ENCODE measurements around the gene GGTLC3.
"Not testable (repeated sequence)": the region's sequence is repeated elsewhere in the genome, so short reads cannot be mapped to it uniquely, and the experiment has no call there.

GGTLC3 gene

DNA sequence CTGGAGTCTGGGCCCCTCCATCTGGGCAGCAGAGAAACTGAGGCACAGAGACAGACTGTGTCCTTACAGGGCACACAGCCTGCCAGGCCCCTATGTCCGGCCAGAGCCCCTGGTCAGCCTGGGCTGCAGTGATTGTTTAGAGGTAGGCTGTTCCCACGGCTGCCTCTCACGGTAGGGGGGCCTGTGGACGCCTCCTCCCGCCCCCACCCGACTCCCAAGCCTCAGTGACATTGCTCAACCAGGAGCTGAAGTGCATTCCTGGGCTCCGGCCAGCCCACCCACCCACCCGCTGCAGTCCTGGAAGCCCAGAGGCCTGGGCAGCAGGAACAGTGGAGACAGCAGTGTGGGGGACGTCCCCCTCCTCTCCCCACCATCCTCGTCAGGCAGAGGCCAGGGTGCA lies 4.5 kb downstream of the GGTLC3 start:
- not testable (repeated sequence) for DNase-seq

DNA sequence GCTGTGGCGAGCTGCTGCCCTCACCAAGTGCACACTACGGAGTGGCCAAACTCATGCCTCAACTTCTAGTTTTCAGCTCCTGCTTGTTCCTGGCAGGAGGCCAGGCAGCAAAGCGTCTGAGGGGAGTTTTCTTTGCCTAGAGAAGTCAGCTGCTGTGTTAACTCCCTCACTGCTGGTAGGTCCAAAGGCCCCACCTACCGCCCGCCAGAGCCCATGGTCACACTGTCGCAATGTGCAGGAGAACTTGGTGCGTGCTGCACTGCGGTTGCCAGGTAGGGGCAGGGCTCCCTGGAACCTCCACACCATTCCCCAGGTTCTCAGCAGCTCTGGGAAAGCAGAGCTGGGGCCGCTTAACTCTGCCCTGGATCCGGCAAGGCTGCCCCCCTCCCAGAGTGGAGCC lies 5.6 kb downstream of the GGTLC3 start:
- not testable (repeated sequence) for DNase-seq

DNA sequence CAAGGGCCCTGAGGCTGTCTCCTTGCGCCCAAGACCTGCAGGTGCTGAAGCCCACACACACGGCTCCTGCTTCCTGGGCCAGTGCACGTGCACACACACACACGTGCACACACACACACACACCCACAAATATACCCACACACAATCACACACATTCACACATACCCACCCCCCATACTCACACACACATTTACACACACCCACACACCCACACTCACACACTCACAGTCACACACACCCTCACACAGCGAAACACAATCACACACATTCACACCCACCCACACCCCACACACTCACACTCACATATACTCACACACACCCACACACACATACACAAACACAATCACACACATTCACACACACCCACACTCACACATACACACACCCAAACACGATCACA lies 6.6 kb downstream of the GGTLC3 start:
- DNase-seq = not testable (repeated sequence)

DNA sequence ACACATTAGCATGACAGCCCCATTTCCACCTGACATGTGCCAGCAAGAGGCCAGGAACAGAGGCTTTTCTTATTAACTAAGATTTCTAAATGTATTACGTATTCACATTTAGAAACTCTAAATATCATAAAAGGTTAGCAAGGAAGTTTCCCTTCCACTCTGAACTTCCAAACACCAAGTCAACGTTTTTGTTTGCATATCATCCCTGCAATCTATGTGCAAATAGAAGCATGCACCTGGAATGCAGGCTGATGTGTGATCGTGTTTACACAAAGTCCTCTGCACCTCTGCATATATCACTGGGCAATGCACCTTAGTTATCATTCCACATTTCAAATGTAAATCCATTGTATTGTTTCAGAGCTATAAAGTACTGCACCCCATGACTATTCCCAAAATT lies 21.7 kb downstream of the GGTLC3 start:
- not testable (repeated sequence) for DNase-seq
